Body of pancreas (tissue), 4 donors: Measurements from ENCODE around the gene SPEM2. TPM values are rescaled to one million over a fixed set of nuclear protein-coding genes. Genes with fewer than 3 reads are reported as not detected.
A peak's percentile ranks its signal among the peaks of the same experiment; 100 is the strongest.

ENCODE experiments used
- ATAC-seq: fragments of 150-250 bp; one replicate; pipeline ENCODE4 v1.9.1; 2016
- DNase-seq, 4 donors: peaks; one replicate each; pipeline ENCODE4 v3.0.0-alpha.2; 2019
- H3K27ac ChIP-seq, 4 donors: fragments of 200-600 bp; sonication (generic); 1 replicate in 3 of 4; 2 replicates in 1 of 4; pipeline versions ENCODE4 v1.5.1 to v1.6.1; 2016 to 2019; ENCODE audit warnings: mild to moderate bottlenecking in 1 of 4, mixed read lengths in 1 of 4, moderate library complexity in 1 of 4
- H3K27me3 ChIP-seq, 2 donors: fragments of 200-600 bp; sonication (generic); one replicate each; pipeline ENCODE4 v1.6.0; 2016; ENCODE audit warnings: mild to moderate bottlenecking in 1 of 2
- H3K36me3 ChIP-seq, 2 donors: fragments of 200-600 bp; sonication (generic); replicated peaks in 1 of 2; 2 replicates each; pipeline ENCODE4 v1.5.1; 2016; ENCODE audit warnings: low read depth in 2 of 2; ENCODE audit not compliant: insufficient read depth in 1 of 2
- H3K4me1 ChIP-seq: fragments of 200-600 bp; sonication (generic); one replicate; pipeline ENCODE4 v1.6.0; 2016
- H3K4me3 ChIP-seq, 2 donors: fragments of 200-600 bp; sonication (generic); 1 replicate in 1 of 2; 2 replicates in 1 of 2; pipeline ENCODE4 v1.5.1; 2016 to 2019
- H3K9me3 ChIP-seq, 3 donors: fragments of 200-600 bp; sonication (generic); 1 replicate in 2 of 3; 2 replicates in 1 of 3; pipeline ENCODE4 v1.5.1; 2016
- CTCF ChIP-seq, 7 experiments: fragments of 450-650 bp in 4 of 7; fragments of 200-600 bp in 3 of 7; sonication (generic) in 3 of 7; IDR thresholded peaks; one replicate each; pipeline ENCODE4 v1.5.1; 2016 to 2019; ENCODE audit warnings: antibody characterized with exemption in 7 of 7
- POLR2A ChIP-seq, 3 donors: fragments of 450-650 bp; IDR thresholded peaks; one replicate each; pipeline ENCODE4 v1.6.1; 2016; ENCODE audit warnings: antibody characterized with exemption in 3 of 3, mild to moderate bottlenecking in 2 of 3
- WGBS, 2 donors: methylation state at CpG; one replicate each; pipeline ENCODE4 v1.1.5; 2017; 5-methylcytosine and 5-hydroxymethylcytosine counted together
- intact Hi-C: fragments of 100-400 bp; cut with DNase I; formaldehyde crosslinking; loops from one replicate; pipeline ENCODE4 v1.15.1; 2023
- total RNA-seq, 2 donors: library from RNA; depleted of rRNA; stranded (reverse); fragments of >200 nt; gene quantifications; one replicate each; pipeline ENCODE4 v1.1.0, GENCODE V29; 2016

The SPEM2 gene
- total RNA-seq, 2 donors from 2014 or later = not detected

GRCh38 chr17:7476951-7477350, 51.5 kb downstream of the SPEM2 start:
- TF ChIP-seq POLR2A (IDR thresholded peaks at IDR 0.05) (no peak), CTCF (IDR thresholded peaks at IDR 0.05) (no peak)
- H3K4me3 ChIP-seq = no peak overlapping the region
- WGBS, 2 donors = 92 to 100% methylated on average over 2 to 5 of the region's 5 CpGs
- H3K27me3 ChIP-seq = no peaks in the 10 kb centered on the region
- peak overlapping the region; percentile 99 to 100 (median 99) for H3K27ac ChIP-seq
- no peaks in the 10 kb centered on the region for H3K9me3 ChIP-seq
- ATAC-seq = no peak
- H3K36me3 ChIP-seq = no peaks in the 10 kb centered on the region
- intact Hi-C loops = no loop called here
- no peak for DNase-seq
- H3K4me1 ChIP-seq = peaks cover 56% of the 10 kb centered on the region

Other genes with a start within 250 kb of the SPEM2 start
- 1 to 10 TPM in 1 of 2 donors, not detected in 1; 4.6 TPM for gene ASGR1, start 246.2 kb upstream of the SPEM2 start, total RNA-seq
- 1 to 10 TPM; 3.6 to 9.3 TPM for gene DLG4, start 205.8 kb upstream of the SPEM2 start, total RNA-seq
- 1,000 to 10,000 TPM in 1 of 2 donors, 100 to 1,000 TPM in 1; 887 to 1,901 TPM for gene ACADVL, start 205.7 kb upstream of the SPEM2 start, total RNA-seq
- gene DVL2, start 191.1 kb upstream of the SPEM2 start, total RNA-seq = 10 to 100 TPM; 19.5 to 41.5 TPM
- gene PHF23, start 186.2 kb upstream of the SPEM2 start, total RNA-seq = 10 to 100 TPM; 11.9 to 15.8 TPM
- gene GABARAP, start 183.2 kb upstream of the SPEM2 start, total RNA-seq = 100 to 1,000 TPM; 145 to 482 TPM
- gene CTDNEP1, start 173.9 kb upstream of the SPEM2 start, total RNA-seq = 10 to 100 TPM; 33.5 to 44.8 TPM
- 10 to 100 TPM; 10.2 to 16.3 TPM for gene ELP5, start 173.4 kb upstream of the SPEM2 start, total RNA-seq
- 10 to 100 TPM; 72.9 to 92.3 TPM for gene CLDN7, start 163.1 kb upstream of the SPEM2 start, total RNA-seq
- 10 to 100 TPM in 1 of 2 donors, 1 to 10 TPM in 1; 1.3 to 10.5 TPM for gene SLC2A4, start 143.9 kb upstream of the SPEM2 start, total RNA-seq
- gene YBX2, start 131.0 kb upstream of the SPEM2 start, total RNA-seq = 1 to 10 TPM in 1 of 2 donors, under 1 TPM in 1; 0.26 to 1.3 TPM
- gene EIF5A, start 118.0 kb upstream of the SPEM2 start, total RNA-seq = 100 to 1,000 TPM in 1 of 2 donors, 10 to 100 TPM in 1; 97.0 to 134 TPM
- 10 to 100 TPM; 71.9 to 75.8 TPM for gene GPS2, start 110.3 kb upstream of the SPEM2 start, total RNA-seq
- 10 to 100 TPM; 28.8 to 41.2 TPM for gene NEURL4, start 96.3 kb upstream of the SPEM2 start, total RNA-seq
- 1 to 10 TPM in 1 of 2 donors, under 1 TPM in 1; 0.99 to 2.1 TPM for gene ACAP1, start 89.1 kb upstream of the SPEM2 start, total RNA-seq
- 1 to 10 TPM; 2.6 to 5.6 TPM for gene KCTD11, start 73.5 kb upstream of the SPEM2 start, total RNA-seq
- not detected for gene TMEM95, start 70.5 kb upstream of the SPEM2 start, total RNA-seq
- gene TNK1, start 44.5 kb upstream of the SPEM2 start, total RNA-seq = 10 to 100 TPM; 12.7 to 15.8 TPM
- 10 to 100 TPM; 13.2 to 15.8 TPM for gene PLSCR3, start 31.1 kb upstream of the SPEM2 start, total RNA-seq
- 10 to 100 TPM; 14.5 to 21.8 TPM for gene TMEM256, start 21.5 kb upstream of the SPEM2 start, total RNA-seq
- gene NLGN2, start 17.8 kb upstream of the SPEM2 start, total RNA-seq = 1 to 10 TPM; 5.2 to 6.3 TPM
- not detected for gene SPEM1, start 5.3 kb upstream of the SPEM2 start, total RNA-seq
- gene SPEM3, start 3.2 kb downstream of the SPEM2 start, total RNA-seq = not detected
- gene TMEM102, start 9.8 kb downstream of the SPEM2 start, total RNA-seq = 1 to 10 TPM; 3.6 to 9.6 TPM
- gene FGF11, start 13.9 kb downstream of the SPEM2 start, total RNA-seq = 1 to 10 TPM in 1 of 2 donors, not detected in 1; 2.1 TPM
- gene CHRNB1, start 19.4 kb downstream of the SPEM2 start, total RNA-seq = 1 to 10 TPM; 2.6 to 8.8 TPM
- 10 to 100 TPM; 30.9 to 38.2 TPM for gene ZBTB4, start 54.0 kb downstream of the SPEM2 start, total RNA-seq
- gene SLC35G6, start 55.8 kb downstream of the SPEM2 start, total RNA-seq = not detected
- 100 to 1,000 TPM in 1 of 2 donors, 10 to 100 TPM in 1; 36.3 to 124 TPM for gene POLR2A, start 58.8 kb downstream of the SPEM2 start, total RNA-seq
- 10 to 100 TPM; 32.2 to 48.8 TPM for gene TNFSF12, start 123.4 kb downstream of the SPEM2 start, total RNA-seq
- gene TNFSF13, start 133.1 kb downstream of the SPEM2 start, total RNA-seq = 10 to 100 TPM; 11.9 to 18.8 TPM
- 10 to 100 TPM; 25.7 to 28.0 TPM for gene SENP3, start 136.3 kb downstream of the SPEM2 start, total RNA-seq
- 10 to 100 TPM in 1 of 2 donors, 1 to 10 TPM in 1; 4.3 to 14.8 TPM for gene CD68, start 154.0 kb downstream of the SPEM2 start, total RNA-seq
- gene MPDU1, start 158.2 kb downstream of the SPEM2 start, total RNA-seq = 10 to 100 TPM; 27.0 to 37.6 TPM
- not detected for gene SOX15, start 164.5 kb downstream of the SPEM2 start, total RNA-seq
- 10 to 100 TPM; 10.2 to 10.9 TPM for gene FXR2, start 189.3 kb downstream of the SPEM2 start, total RNA-seq
- 100 to 1,000 TPM in 1 of 2 donors, 10 to 100 TPM in 1; 59.9 to 148 TPM for gene SAT2, start 202.2 kb downstream of the SPEM2 start, total RNA-seq
- not detected for gene SHBG, start 204.5 kb downstream of the SPEM2 start, total RNA-seq
- gene ATP1B2, start 225.3 kb downstream of the SPEM2 start, total RNA-seq = 1 to 10 TPM in 1 of 2 donors, under 1 TPM in 1; 0.78 to 1.3 TPM